Parathyroid adenoma (tissue), 2 donors: ENCODE data around the gene STXBP6.
"Not testable (repeated sequence)": the region's sequence is repeated elsewhere in the genome, so short reads cannot be mapped to it uniquely, and the experiment has no call there.

Experiments used
- H2AFZ ChIP-seq: fragments of 300-600 bp; sonication (generic); one replicate; pipeline ENCODE4 v1.7.0; 2017; ENCODE audit warnings: antibody characterized with exemption, mild to moderate bottlenecking
- H3K27ac ChIP-seq: fragments of 300-600 bp; sonication (generic); one replicate; pipeline ENCODE4 v1.7.0; 2017
- H3K27me3 ChIP-seq: fragments of 300-600 bp; sonication (generic); one replicate; pipeline ENCODE4 v1.7.0; 2017; ENCODE audit warnings: low read length; ENCODE audit not compliant: control insufficient read depth, insufficient read depth
- H3K36me3 ChIP-seq: fragments of 300-600 bp; sonication (generic); one replicate; pipeline ENCODE4 v1.7.0; 2017; ENCODE audit warnings: low read length; ENCODE audit not compliant: control insufficient read depth, insufficient read depth
- H3K4me1 ChIP-seq: fragments of 300-600 bp; sonication (generic); one replicate; pipeline ENCODE4 v1.7.0; 2017; ENCODE audit warnings: control low read depth
- H3K4me2 ChIP-seq: fragments of 300-600 bp; sonication (generic); one replicate; pipeline ENCODE4 v1.7.0; 2017; ENCODE audit warnings: low read length
- H3K4me3 ChIP-seq: fragments of 300-600 bp; sonication (generic); one replicate; pipeline ENCODE4 v1.7.0; 2017; ENCODE audit warnings: low read depth, low read length
- H3K79me2 ChIP-seq: fragments of 300-600 bp; sonication (generic); one replicate; pipeline ENCODE4 v1.7.0; 2017; ENCODE audit warnings: control low read depth
- H3K9ac ChIP-seq: fragments of 300-600 bp; sonication (generic); one replicate; pipeline ENCODE4 v1.7.0; 2017; ENCODE audit warnings: mild to moderate bottlenecking
- H3K9me3 ChIP-seq: fragments of 300-600 bp; sonication (generic); one replicate; pipeline ENCODE4 v1.7.0; 2017; ENCODE audit warnings: low read length; ENCODE audit not compliant: control insufficient read depth
- TF ChIP-seq, protein P1 (sequence below): fragments of 300-600 bp; sonication (generic); IDR thresholded peaks from one replicate; pipeline ENCODE4 v1.7.0; 2017; ENCODE audit warnings: antibody characterized with exemption, mild to moderate bottlenecking
- donor health status: primary hyperparathyroidism.

STXBP6 gene

DNA sequence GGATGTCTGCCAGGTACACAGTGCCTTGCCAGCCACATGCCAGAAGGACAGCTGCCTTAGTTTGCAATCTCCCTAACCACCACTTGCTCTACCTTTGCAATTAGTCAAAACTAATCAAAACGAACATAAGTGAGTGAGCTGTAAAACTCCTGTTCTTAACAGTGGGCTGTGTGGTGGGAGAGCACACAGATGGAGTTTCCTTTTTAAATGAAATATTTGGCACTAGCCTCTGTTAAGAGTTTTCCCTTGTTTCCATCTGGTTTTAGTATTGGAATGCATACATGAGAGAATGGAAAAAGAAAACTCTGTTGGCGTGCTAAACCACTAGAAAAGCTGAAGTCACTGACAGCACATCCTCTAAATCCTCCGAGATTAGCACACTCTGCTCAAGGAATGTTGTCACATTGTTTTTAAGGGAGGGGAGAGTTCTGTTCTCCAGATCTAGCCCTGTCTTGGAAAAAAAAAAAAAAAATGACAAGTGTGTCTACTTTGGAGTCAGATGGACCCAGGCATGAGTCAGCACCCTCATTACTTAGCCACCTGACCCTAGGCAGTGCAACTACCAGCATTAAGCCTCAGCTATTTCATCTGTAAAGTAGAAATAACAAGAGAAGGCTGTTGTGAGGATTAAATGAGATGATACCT lies 83.9 kb downstream of the STXBP6 start:
- Histone ChIP-seq H3K36me3 (no peaks in the 10 kb centered on the region), H3K79me2 (no peaks in the 10 kb centered on the region), H2AFZ (no peak overlapping the region), H3K4me2 (peak overlapping the region; percentile 30), H3K9ac (no peak overlapping the region), H3K27ac (no peak overlapping the region), H3K4me1 (no peaks in the 10 kb centered on the region), H3K9me3 (no peaks in the 10 kb centered on the region), H3K4me3 (no peak overlapping the region), H3K27me3 (no peaks in the 10 kb centered on the region)
- TF ChIP-seq, protein P1, sequence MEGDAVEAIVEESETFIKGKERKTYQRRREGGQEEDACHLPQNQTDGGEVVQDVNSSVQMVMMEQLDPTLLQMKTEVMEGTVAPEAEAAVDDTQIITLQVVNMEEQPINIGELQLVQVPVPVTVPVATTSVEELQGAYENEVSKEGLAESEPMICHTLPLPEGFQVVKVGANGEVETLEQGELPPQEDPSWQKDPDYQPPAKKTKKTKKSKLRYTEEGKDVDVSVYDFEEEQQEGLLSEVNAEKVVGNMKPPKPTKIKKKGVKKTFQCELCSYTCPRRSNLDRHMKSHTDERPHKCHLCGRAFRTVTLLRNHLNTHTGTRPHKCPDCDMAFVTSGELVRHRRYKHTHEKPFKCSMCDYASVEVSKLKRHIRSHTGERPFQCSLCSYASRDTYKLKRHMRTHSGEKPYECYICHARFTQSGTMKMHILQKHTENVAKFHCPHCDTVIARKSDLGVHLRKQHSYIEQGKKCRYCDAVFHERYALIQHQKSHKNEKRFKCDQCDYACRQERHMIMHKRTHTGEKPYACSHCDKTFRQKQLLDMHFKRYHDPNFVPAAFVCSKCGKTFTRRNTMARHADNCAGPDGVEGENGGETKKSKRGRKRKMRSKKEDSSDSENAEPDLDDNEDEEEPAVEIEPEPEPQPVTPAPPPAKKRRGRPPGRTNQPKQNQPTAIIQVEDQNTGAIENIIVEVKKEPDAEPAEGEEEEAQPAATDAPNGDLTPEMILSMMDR = no peak

DNA sequence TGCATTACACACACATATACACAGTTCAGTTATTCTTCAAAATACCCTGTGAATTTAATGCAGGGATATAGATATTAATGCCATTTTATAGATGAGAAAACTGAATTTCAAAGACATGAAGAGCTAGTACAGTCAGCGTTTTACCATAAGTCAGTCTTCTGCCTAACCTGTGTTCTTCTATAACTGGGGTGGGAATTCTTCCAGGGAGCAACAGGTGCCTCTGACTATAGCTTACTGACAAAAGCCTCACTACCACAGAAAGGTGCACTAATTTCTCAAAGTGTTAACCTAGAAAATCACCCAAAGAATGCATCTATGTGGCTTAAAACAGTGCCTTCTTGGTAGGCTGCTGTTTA lies 84.4 kb downstream of the STXBP6 start:
- no peak overlapping the region for H2AFZ ChIP-seq
- no peak overlapping the region for H3K27ac ChIP-seq

DNA sequence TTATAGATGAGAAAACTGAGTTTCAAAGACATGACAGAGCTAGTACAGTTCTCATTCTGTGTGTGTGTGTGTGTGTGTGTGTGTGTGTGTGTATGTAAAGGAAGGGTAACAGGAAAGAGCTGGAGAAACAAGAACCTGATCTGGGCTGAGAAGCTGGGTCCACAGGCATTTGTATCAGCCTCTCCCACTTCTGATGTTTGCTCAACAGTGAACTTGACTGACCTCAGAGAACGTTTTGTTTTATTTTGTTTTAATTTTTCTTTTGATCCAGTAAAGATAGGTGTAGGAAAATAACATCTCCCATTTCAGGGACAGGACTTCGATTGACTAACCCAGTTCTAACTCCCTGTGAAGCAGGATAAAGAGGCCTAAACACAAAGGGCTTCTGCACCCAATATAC lies 85.4 kb downstream of the STXBP6 start:
- Histone ChIP-seq H3K27ac (no peak overlapping the region), H3K9me3 (no peaks in the 10 kb centered on the region), H3K9ac (no peak overlapping the region), H3K4me2 (no peak overlapping the region), H2AFZ (no peak overlapping the region), H3K4me3 (no peak overlapping the region), H3K79me2 (no peaks in the 10 kb centered on the region), H3K4me1 (no peaks in the 10 kb centered on the region), H3K27me3 (no peaks in the 10 kb centered on the region), H3K36me3 (no peaks in the 10 kb centered on the region)
- TF ChIP-seq, protein P1 = no peak

More for the DNA sequence above, 84.4 kb downstream of the STXBP6 start:
- no peaks in the 10 kb centered on the region for H3K27me3 ChIP-seq
- H3K9me3 ChIP-seq = no peaks in the 10 kb centered on the region
- no peaks in the 10 kb centered on the region for H3K36me3 ChIP-seq
- no peaks in the 10 kb centered on the region for H3K4me1 ChIP-seq
- TF ChIP-seq, protein P1 = no peak
- no peaks in the 10 kb centered on the region for H3K79me2 ChIP-seq
- no peak overlapping the region for H3K4me3 ChIP-seq
- no peak overlapping the region for H3K9ac ChIP-seq
- H3K4me2 ChIP-seq = peak overlapping the region; percentile 30

DNA sequence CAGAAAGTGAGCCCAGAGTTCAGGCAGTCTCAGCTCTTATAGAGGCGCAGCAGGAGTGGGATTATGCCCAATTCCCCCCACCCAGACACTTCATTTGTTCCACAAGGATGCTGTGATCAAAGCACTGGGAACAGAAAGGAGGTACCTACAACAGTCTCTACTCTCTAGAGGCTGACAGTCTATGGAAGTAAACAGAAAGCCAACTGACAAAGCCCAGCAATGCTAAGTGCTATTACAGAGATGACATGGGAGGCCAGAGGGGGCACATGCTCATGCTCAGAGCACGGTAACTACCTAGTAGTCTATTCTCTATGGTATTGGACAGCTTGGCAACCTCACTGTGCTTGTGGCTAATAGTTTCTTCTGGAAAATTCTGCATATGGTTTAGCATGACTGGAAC lies 85.9 kb downstream of the STXBP6 start:
- Histone ChIP-seq H3K9ac (no peak overlapping the region), H3K9me3 (no peaks in the 10 kb centered on the region), H3K4me3 (no peak overlapping the region), H3K27me3 (no peaks in the 10 kb centered on the region), H3K79me2 (no peaks in the 10 kb centered on the region), H2AFZ (no peak overlapping the region), H3K4me2 (no peak overlapping the region), H3K36me3 (no peaks in the 10 kb centered on the region), H3K27ac (no peak overlapping the region), H3K4me1 (no peaks in the 10 kb centered on the region)
- TF ChIP-seq, protein P1 = no peak

DNA sequence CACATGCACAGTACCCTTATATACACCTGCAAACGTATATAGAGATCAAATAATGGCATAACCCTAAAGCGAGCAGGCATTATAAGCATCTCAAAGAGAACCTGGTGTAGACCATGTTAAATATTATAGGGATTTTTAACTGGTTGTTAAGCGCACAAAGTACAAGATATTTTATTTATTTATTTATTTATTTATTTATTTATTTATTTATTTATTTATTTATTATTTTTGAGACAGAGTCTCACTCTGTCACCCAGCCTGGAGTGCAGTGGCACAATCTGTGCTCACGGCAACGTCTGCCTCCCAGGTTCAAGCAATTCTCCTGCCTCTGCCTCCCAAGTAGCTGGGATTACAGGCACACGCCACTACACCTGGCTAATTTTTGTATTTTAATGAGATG lies 87.8 kb downstream of the STXBP6 start:
- H3K4me1 ChIP-seq, H3K9ac ChIP-seq, H3K9me3 ChIP-seq: not testable (repeated sequence)

More for the DNA sequence above, 87.8 kb downstream of the STXBP6 start:
- not testable (repeated sequence) for H3K79me2 ChIP-seq, H3K4me3 ChIP-seq, H3K27me3 ChIP-seq, H3K4me2 ChIP-seq, H3K27ac ChIP-seq, H3K36me3 ChIP-seq, H2AFZ ChIP-seq
